MCF 10A (cell line): ENCODE results near the gene SORL1. TPM values are rescaled to one million over a fixed set of nuclear protein-coding genes. Genes with fewer than 3 reads are reported as not detected.

Experiments used
- BruUV-seq: library from RNA; stranded (reverse); fragments of 400-500 nt; replicated peaks from 2 replicates; lab custom pipeline; 2021; lab: Mats Ljungman, UMichigan
- CTCF ChIA-PET: fragments of 300-600 bp; sonication (Branson Sonifier 250); formaldehyde crosslinking; extraction: SDS; loops from one replicate; lab custom pipeline; 2021; ENCODE audit warnings: antibody characterized with exemption, inconsistent platforms; lab: Yijun Ruan, JAX
- POLR2A ChIA-PET: fragments of 300-600, 350-650 bp; sonication (Branson Sonifier 250); formaldehyde crosslinking; extraction: SDS; loops from one replicate; lab custom pipeline; 2020; ENCODE audit warnings: antibody characterized with exemption, inconsistent platforms; lab: Yijun Ruan, JAX
- DNase-seq: peaks from one replicate; pipeline ENCODE4 v3.0.0-alpha.2; 2018; ENCODE audit not compliant: unreplicated experiment
- H3K27ac Mint-ChIP-seq: one replicate; pipeline ENCODE4 v1.8.0; 2022; ENCODE audit warnings: mild to moderate bottlenecking, low read depth, mixed read lengths; ENCODE audit not compliant: unreplicated experiment
- H3K27me3 Mint-ChIP-seq: one replicate; pipeline ENCODE4 v1.8.0; 2022; ENCODE audit warnings: mixed read lengths; ENCODE audit not compliant: insufficient read depth, unreplicated experiment
- H3K36me3 Mint-ChIP-seq: one replicate; pipeline ENCODE4 v1.8.0; 2022; ENCODE audit warnings: mild to moderate bottlenecking, moderate library complexity, mixed read lengths; ENCODE audit not compliant: insufficient read depth, unreplicated experiment
- H3K4me1 Mint-ChIP-seq: one replicate; pipeline ENCODE4 v1.8.0; 2022; ENCODE audit warnings: mixed read lengths; ENCODE audit not compliant: insufficient read depth, unreplicated experiment
- H3K4me3 Mint-ChIP-seq: one replicate; pipeline ENCODE4 v1.8.0; 2022; ENCODE audit warnings: mild to moderate bottlenecking, moderate library complexity, mixed read lengths; ENCODE audit not compliant: unreplicated experiment
- H3K9me3 Mint-ChIP-seq: one replicate; pipeline ENCODE4 v1.8.0; 2022; ENCODE audit warnings: mixed read lengths; ENCODE audit not compliant: unreplicated experiment
- CTCF ChIP-seq: fragments of 200-600 bp; IDR thresholded peaks from one replicate; pipeline ENCODE4 v1.8.0; 2022; ENCODE audit warnings: antibody characterized with exemption, mild to moderate bottlenecking; ENCODE audit not compliant: unreplicated experiment
- intact Hi-C: fragments of 100-400 bp; cut with micrococcal nuclease; formaldehyde crosslinking; loops from 2 replicates; pipeline ENCODE4 v1.14.1; 2022
- total RNA-seq: library from RNA; stranded (reverse); gene quantifications from 2 replicates; pipeline ENCODE4 v1.2.3, GENCODE V29; 2022

The SORL1 gene
- total RNA-seq, 1 experiment from 2014 or later = 5.9 TPM

- Mint-ChIP-seq H3K9me3 (peaks cover 7% of the 10 kb centered on the region), H3K27ac (no peak overlapping the region), H3K36me3 (no peaks in the 10 kb centered on the region), H3K4me3 (no peak overlapping the region), H3K27me3 (peaks cover 15% of the 10 kb centered on the region), H3K4me1 (peaks cover 27% of the 10 kb centered on the region)
- DNase-seq = peak; percentile 47
- BruUV-seq = no TSS peak
- intact Hi-C loops = loop anchor here (5.0 kb wide), 1 partner anchor 83 kb away; no protein-coding TSS in a partner anchor
- ChIA-PET POLR2A (interaction anchor here (0.6 to 0.7 kb wide), 2 partner anchors 10 to 619 kb away, joined by 3 read pairs; no protein-coding TSS in a partner anchor), CTCF (interaction anchor here (0.7 kb wide), 2 partner anchors 17 to 159 kb away, joined by 3 read pairs; no protein-coding TSS in a partner anchor)
- TF ChIP-seq CTCF = no peak
These were observed 32.3 kb upstream of the SORL1 start for GRCh38 chr11:121419836-121420235.

- peaks cover 7% of the 10 kb centered on the region for H3K9me3 Mint-ChIP-seq
- peaks cover 16% of the 10 kb centered on the region for H3K27me3 Mint-ChIP-seq
- ChIA-PET POLR2A (interaction anchor here (0.6 to 0.7 kb wide), 2 partner anchors 10 to 618 kb away, joined by 3 read pairs; no protein-coding TSS in a partner anchor), CTCF (interaction anchor here (0.7 kb wide), 1 partner anchor 17 kb away, joined by 3 read pairs; no protein-coding TSS in a partner anchor)
- H3K4me3 Mint-ChIP-seq = no peak overlapping the region
- no peak overlapping the region for H3K27ac Mint-ChIP-seq
- no peak for TF ChIP-seq CTCF
- peaks cover 27% of the 10 kb centered on the region for H3K4me1 Mint-ChIP-seq
- no peak for DNase-seq
- intact Hi-C loops = loop anchor here (5.0 kb wide), 1 partner anchor 83 kb away; no protein-coding TSS in a partner anchor
- no peaks in the 10 kb centered on the region for H3K36me3 Mint-ChIP-seq
- BruUV-seq = no TSS peak
These were observed 31.7 kb upstream of the SORL1 start for GRCh38 chr11:121420398-121420797.

- H3K4me1 Mint-ChIP-seq = peaks cover 18% of the 10 kb centered on the region
- no peak for TF ChIP-seq CTCF
- BruUV-seq = no TSS peak
- H3K27me3 Mint-ChIP-seq = peaks cover 16% of the 10 kb centered on the region
- H3K36me3 Mint-ChIP-seq = no peaks in the 10 kb centered on the region
- H3K9me3 Mint-ChIP-seq = peaks cover 7% of the 10 kb centered on the region
- no peak overlapping the region for H3K27ac Mint-ChIP-seq
- ChIA-PET CTCF (interaction anchor here (0.9 to 1.0 kb wide), 2 partner anchors 11 to 39 kb away, joined by 3 read pairs; no protein-coding TSS in a partner anchor), POLR2A (interaction anchor here (0.8 kb wide), 1 partner anchor 66 kb away, joined by 3 read pairs; no protein-coding TSS in a partner anchor)
- H3K4me3 Mint-ChIP-seq = no peak overlapping the region
- peak; percentile 23 for DNase-seq
- intact Hi-C loops = loop anchor here (5.0 kb wide), 1 partner anchor 84 kb away; no protein-coding TSS in a partner anchor
These were observed 30.8 kb upstream of the SORL1 start for GRCh38 chr11:121421149-121421901.

- H3K4me3 Mint-ChIP-seq = no peak overlapping the region
These were observed 29.4 kb upstream of the SORL1 start for GRCh38 chr11:121422675-121423074.

More at GRCh38 chr11:121422675-121423074, 29.4 kb upstream of the SORL1 start:
- Mint-ChIP-seq H3K9me3 (peaks cover 7% of the 10 kb centered on the region), H3K27ac (no peak overlapping the region), H3K4me1 (peaks cover 5% of the 10 kb centered on the region), H3K36me3 (no peaks in the 10 kb centered on the region), H3K27me3 (peaks cover 16% of the 10 kb centered on the region)
- no peak for DNase-seq
- no peak for TF ChIP-seq CTCF
- intact Hi-C loops = loop anchor here (5.0 kb wide), 1 partner anchor 85 kb away; no protein-coding TSS in a partner anchor
- CTCF ChIA-PET = no interaction called here
- POLR2A ChIA-PET = no interaction called here
- BruUV-seq = no TSS peak
